RWPE2 (cell line): ENCODE data around the gene TRAPPC10.

Source experiments
- ATAC-seq: fragments of 200-7000 bp; cut with Tn5 transposase; 3 replicates; pipeline ENCODE4 v1.9.1; 2021; ENCODE audit warnings: low read depth
- DNase-seq: peaks from one replicate; pipeline ENCODE4 v3.0.0-alpha.2; 2020; ENCODE audit warnings: low spot score
- H3K27ac ChIP-seq: fragments of 450-650 bp; 2 replicates; pipeline ENCODE4 v1.5.1; 2017; ENCODE audit warnings: mild to moderate bottlenecking; ENCODE audit not compliant: poor library complexity, severe bottlenecking
- H3K27me3 ChIP-seq: fragments of 250-450 bp; sonication (Bioruptor Pico); 2 replicates; pipeline ENCODE4 v1.5.1; 2021; ENCODE audit warnings: mild to moderate bottlenecking, moderate library complexity; ENCODE audit not compliant: insufficient read depth, poor library complexity, severe bottlenecking
- H3K36me3 ChIP-seq: fragments of 250-450 bp; sonication (Bioruptor Pico); 2 replicates; pipeline ENCODE4 v1.5.1; 2020; ENCODE audit warnings: low read depth, mild to moderate bottlenecking, moderate library complexity
- H3K4me1 ChIP-seq: fragments of 250-450 bp; sonication (Bioruptor Pico); 2 replicates; pipeline ENCODE4 v1.5.1; 2021; ENCODE audit warnings: mild to moderate bottlenecking, moderate library complexity; ENCODE audit not compliant: insufficient read depth, poor library complexity, severe bottlenecking
- H3K4me3 ChIP-seq: fragments of 250-450 bp; sonication (Bioruptor Pico); 2 replicates; pipeline ENCODE4 v1.5.1; 2021; ENCODE audit warnings: mild to moderate bottlenecking, moderate library complexity; ENCODE audit not compliant: severe bottlenecking
- H3K9me3 ChIP-seq: fragments of 250-450 bp; sonication (Bioruptor Pico); 2 replicates; pipeline ENCODE4 v1.5.1; 2021; ENCODE audit warnings: mild to moderate bottlenecking, moderate library complexity; ENCODE audit not compliant: severe bottlenecking
- CTCF ChIP-seq: fragments of 450-650 bp; IDR thresholded peaks from one replicate; pipeline ENCODE4 v1.5.1; 2017; ENCODE audit warnings: mild to moderate bottlenecking, moderate library complexity; ENCODE audit not compliant: poor library complexity, severe bottlenecking

TRAPPC10 gene

GRCh38 chr21:44087426-44088400 lies 75.6 kb downstream of the TRAPPC10 start:
- Histone ChIP-seq H3K36me3 (peaks cover 80% of the 10 kb centered on the region), H3K9me3 (no peaks in the 10 kb centered on the region), H3K4me1 (no peaks in the 10 kb centered on the region), H3K27me3 (no peaks in the 10 kb centered on the region), H3K4me3 (no peak overlapping the region), H3K27ac (no peak overlapping the region)
- TF ChIP-seq CTCF = no peak
- DNase-seq = no peak
- no peak for ATAC-seq

GRCh38 chr21:44088401-44088780 lies 76.3 kb downstream of the TRAPPC10 start:
- H3K4me1 ChIP-seq = no peaks in the 10 kb centered on the region
- no peaks in the 10 kb centered on the region for H3K27me3 ChIP-seq
- peaks cover 74% of the 10 kb centered on the region for H3K36me3 ChIP-seq
- no peaks in the 10 kb centered on the region for H3K9me3 ChIP-seq
- no peak for ATAC-seq
- H3K27ac ChIP-seq = no peak overlapping the region
- H3K4me3 ChIP-seq = no peak overlapping the region
- DNase-seq = no peak
- TF ChIP-seq CTCF = no peak

- H3K9me3 ChIP-seq = no peaks in the 10 kb centered on the region
- no peak for TF ChIP-seq CTCF
- ATAC-seq = no peak
- H3K27me3 ChIP-seq = no peaks in the 10 kb centered on the region
- H3K4me3 ChIP-seq = no peak overlapping the region
- no peaks in the 10 kb centered on the region for H3K4me1 ChIP-seq
- peaks cover 73% of the 10 kb centered on the region for H3K36me3 ChIP-seq
- no peak for DNase-seq
- H3K27ac ChIP-seq = no peak overlapping the region
Measured at GRCh38 chr21:44089001-44089911, 77.1 kb downstream of the TRAPPC10 start.

GRCh38 chr21:44090325-44090724 lies 78.2 kb downstream of the TRAPPC10 start:
- TF ChIP-seq CTCF = no peak
- Histone ChIP-seq H3K27ac (no peak overlapping the region), H3K4me1 (no peaks in the 10 kb centered on the region), H3K4me3 (no peak overlapping the region), H3K27me3 (no peaks in the 10 kb centered on the region), H3K36me3 (peaks cover 73% of the 10 kb centered on the region), H3K9me3 (no peaks in the 10 kb centered on the region)
- ATAC-seq (no peak), DNase-seq (no peak)
